GM12875 (cell line): ENCODE data around the gene ARHGEF10L.

Source experiments
- H3K4me3 ChIP-seq: one replicate; pipeline ENCODE4 v1.5.1; 2011; ENCODE audit warnings: low read depth, low read length, control low read depth
- CTCF ChIP-seq: IDR thresholded peaks from 2 replicates; pipeline ENCODE4 v1.5.1; 2011; ENCODE audit warnings: low read depth, mild to moderate bottlenecking, control low read depth, inconsistent platforms, low read length, moderate library complexity, borderline replicate concordance; ENCODE audit not compliant: insufficient read depth

Gene ARHGEF10L

GRCh38 chr1:17544776-17545350 lies 5.4 kb downstream of the ARHGEF10L start:
- no peak for TF ChIP-seq CTCF
- no peak overlapping the region for H3K4me3 ChIP-seq

- no peak overlapping the region for H3K4me3 ChIP-seq
- TF ChIP-seq CTCF = no peak
These were observed 5.9 kb downstream of the ARHGEF10L start for GRCh38 chr1:17545356-17545755.

- H3K4me3 ChIP-seq = no peak overlapping the region
- no peak for TF ChIP-seq CTCF
These were observed 7.6 kb downstream of the ARHGEF10L start for GRCh38 chr1:17546946-17547670.

GRCh38 chr1:17549384-17549783 lies 9.9 kb downstream of the ARHGEF10L start:
- H3K4me3 ChIP-seq = no peak overlapping the region
- no peak for TF ChIP-seq CTCF

GRCh38 chr1:17550729-17551584 lies 11.5 kb downstream of the ARHGEF10L start:
- no peak for TF ChIP-seq CTCF
- no peak overlapping the region for H3K4me3 ChIP-seq

- TF ChIP-seq CTCF = no peak
- no peak overlapping the region for H3K4me3 ChIP-seq
These were observed 12.3 kb downstream of the ARHGEF10L start for GRCh38 chr1:17551755-17552234.
